NCI-H526 (cell line): ENCODE data around the gene SOHLH1.

Source experiments
- DNase-seq, 2 experiments: peaks; one replicate each; lab custom pipeline; 2025; lab: John Stamatoyannopoulos, UW

The SOHLH1 gene

DNA sequence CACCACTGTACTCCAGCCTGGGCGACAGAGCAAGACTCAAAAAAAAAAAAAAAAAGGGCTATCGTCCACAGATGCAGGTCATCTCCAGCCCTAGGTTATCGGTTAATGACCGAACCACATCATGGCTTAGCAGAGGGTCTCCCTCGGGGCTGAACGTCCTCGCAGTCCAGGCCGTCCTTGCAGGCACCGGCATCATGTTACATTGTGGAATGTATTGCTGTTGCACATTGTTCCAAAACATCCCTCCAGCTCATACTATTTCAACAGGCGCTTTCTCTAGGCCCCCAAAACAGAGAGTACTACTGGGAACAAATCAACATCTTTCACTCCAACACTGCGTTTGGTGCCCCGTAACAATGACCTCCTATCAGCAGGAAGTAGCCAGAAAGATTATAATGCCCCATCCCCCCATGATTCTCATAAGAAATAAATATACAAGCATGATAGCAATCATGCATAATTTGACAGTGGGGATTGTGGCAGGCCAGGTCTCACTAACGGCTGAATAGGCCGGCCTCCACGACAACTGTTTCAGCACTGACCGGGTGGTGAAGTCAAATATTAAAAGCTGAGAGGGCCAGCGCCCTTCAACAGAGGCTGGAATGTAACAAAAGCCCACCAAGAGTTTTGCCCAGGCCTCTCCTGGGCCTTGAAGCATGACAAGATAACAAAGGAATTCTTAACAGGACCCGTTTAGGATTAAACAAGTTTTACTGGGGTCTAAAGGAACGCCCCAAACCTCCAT, 37.3 kb downstream of the SOHLH1 start:
- DNase-seq = no peak

DNA sequence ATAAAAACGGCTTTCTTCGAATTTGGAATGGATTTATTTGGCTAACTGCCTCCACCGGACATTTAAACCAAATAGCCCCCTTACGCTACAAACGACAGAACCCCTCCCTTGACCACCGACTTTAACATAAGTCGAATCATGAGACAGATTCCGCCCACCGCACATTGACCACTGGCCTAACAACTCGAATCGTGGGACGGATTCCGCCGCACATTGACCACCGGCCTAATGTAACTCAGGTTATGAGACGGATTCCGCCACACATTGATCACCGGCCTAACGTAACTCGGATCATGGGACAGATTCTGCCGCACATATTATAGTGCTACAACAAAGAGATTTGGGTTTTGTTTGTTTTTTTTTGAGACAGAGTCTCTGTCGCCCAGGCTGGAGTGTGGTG, 38.9 kb downstream of the SOHLH1 start:
- DNase-seq = no peak

DNA sequence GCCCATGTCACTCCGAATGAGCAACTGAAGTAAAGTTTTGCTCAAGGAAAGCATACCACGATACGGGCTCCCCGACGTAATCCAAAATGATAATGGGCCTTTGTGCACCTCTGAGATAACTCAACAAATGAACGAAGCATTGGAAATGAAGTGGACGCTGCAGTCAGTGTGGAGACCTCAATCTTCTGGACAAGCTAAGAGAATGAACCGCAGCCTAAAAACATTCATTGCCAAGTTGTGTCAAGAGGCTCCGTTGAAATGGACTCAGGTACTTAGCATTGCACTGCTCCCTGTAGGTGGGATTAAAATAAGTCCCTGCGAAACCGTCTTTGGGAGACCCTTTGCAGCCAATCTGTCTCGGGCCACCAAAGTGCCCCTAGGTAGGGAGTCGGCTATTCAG, 40.0 kb downstream of the SOHLH1 start:
- no peak for DNase-seq

DNA sequence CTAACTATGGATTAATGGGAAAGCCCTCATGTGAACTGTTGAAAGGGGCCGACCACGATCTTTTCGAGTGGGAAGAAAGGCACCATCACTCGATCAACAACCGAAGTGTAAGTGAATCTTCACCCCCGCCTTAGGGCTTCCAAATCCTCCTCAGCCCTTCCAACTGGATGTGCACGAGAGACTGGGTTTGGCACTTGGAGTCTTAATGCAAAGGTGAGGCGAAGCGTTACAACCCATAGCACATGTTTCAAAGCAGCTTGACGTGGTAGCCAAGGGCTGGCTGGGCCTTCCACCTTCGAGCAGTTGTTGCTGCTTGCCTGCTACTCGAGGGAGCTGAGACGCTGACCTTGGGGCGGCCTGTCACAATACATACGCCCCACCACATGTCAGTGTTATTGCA, 41.9 kb downstream of the SOHLH1 start:
- DNase-seq = no peak

DNA sequence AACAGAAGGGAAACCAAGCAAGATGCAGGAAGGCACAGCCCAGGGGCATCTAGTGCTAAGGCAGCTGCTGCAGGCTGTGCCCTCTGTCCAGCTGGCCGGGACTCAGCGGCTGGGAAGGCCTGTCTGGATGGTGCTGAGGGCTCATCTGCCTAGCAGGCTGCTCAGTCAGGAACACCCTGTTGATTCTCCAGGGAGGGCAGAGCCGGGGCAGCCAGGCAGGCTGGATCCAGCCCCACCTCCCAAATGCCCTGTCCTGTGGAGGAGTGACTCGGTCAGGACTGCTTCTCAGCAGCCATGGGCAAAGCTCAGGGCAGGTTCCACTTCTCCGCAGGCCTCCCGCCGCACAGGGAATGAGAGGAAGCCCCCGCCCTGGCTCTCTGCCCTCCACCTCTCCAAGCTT, 44.0 kb downstream of the SOHLH1 start:
- DNase-seq = no peak

DNA sequence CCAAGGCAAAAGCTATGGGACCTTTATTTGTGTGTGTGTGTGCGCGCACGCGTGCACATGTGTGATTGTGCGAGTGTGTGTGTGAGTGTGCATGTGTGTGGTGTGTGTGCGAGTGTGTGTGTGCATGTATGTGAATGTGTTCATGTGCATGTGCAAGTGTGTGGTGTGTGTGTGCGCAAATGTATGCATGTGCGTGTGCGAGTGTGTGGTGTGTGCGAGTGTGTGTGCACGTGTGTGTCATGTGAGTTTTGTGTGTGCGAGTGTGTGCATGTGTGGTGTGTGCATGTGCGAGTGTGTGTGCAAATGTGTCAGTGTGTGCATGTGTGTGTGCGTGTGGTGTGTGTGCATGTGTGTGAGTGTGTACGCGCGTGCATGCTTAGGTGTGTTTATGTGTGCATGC, 48.9 kb downstream of the SOHLH1 start:
- no peak for DNase-seq

DNA sequence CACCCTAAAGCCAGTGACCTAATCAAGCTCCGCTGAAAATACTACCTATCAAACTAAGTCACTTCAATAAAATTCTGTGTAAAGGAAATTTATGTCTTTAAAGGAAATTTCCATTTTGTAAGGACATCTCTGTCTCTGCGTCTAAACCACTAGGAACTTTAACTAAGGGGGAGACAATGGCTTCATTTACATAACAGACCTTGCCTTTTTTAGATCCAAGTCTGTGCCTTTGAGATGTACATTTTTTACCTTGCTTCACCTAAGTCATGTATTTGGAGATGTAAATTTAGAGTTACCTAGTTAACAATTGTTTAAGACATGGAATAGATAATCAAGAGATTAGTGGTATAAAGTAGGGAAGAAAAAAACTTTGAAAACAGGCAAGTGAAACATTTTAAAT, 49.8 kb downstream of the SOHLH1 start:
- DNase-seq = no peak

DNA sequence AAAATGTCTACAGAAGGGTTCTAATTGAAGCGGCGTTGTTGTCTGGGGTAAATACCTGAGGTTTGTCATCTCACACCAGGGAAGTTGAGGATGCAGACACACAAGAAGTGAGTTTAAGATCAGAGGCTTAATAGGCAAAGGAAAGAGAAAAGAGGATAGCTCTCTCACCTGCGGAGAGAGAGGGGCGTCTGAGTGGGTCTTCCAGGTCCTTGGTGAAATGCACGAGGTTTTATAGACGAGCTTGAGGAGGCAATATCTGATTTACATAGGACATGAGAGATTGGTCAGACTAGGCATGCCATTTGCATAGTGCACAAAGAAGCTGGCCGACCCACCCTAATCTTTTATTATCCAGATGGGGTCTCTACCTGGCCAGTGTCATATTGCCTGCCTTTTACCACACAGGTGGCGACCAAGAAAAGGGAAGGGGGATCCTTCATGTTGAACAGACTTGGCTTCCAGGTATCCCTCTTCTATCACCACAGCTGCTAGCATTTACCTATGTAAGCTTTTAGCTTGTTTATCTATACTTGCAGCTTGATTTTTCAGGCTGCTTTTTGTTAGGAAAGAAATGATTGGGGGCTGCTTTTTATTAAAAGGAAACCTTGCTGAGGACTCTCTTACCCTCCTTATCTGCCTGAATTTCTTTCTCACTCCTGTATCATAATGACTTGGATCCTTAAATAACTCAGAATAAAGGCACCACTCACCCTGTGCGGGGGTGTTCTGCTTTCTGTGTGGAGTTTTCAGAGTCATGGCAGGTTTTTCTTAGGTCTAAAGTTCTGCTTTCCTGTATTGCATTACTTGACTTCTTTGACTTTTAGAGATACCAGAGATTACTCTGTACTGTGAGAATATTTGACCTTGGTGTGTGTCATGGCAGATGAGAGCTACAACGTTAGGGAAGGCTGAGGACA, 50.5 kb downstream of the SOHLH1 start:
- DNase-seq = no peak

DNA sequence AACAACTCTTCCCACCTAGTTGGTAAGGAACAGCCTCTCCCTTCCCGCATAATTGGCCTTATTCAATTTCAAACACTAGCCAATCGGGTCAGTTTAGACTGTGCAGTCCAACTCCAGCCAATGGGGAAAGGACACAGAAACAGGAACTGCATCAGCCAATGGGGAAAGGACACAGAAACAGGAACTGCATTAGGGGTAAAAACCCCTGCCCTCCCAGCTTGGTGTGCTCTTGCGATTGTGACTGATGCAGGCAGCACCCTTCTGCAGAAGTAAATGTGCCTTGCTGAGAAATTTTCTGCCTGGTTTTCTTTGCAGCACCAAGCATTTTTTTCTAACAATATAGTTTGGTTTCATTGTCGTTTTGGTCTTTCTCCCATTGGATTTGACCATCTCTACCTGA, 51.4 kb downstream of the SOHLH1 start:
- DNase-seq = no peak

DNA sequence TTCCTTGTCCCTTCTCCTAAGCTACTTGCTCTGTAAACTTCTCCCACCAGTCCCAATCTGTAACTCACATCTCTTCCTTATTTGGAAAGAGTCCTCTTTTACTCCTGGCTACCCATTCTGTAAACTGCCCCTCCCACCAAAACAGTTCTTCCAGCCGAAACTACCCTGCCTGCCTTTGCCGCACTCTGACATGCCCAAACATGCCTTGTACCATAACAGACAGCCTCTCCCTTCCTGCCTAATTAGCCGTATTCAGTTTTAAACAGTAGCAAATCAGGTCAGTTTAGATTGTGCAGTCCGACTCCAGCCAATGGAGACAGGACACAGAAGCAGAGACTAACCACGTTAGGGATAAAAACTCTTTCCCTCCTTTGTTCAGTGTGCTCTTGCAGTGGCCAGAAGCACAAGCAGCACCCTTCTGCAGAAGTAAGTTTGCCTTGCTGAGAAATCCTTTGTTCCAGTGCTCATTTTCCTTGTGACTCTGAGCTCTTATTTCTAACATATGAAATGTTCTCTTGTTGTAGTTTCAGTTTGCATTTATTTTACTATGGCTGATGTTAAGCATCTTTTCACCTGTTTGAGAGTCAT, 54.6 kb downstream of the SOHLH1 start:
- DNase-seq = no peak
